Stimulated activated naive B cell treated with anti-CD40 and anti-IgM and Interleukin-4, amounts not matched to agents 10 μg/mL and 1 μg/mL and 100 μg/mL, for 72 hours (primary cell): Measurements from ENCODE around the gene KRTAP19-1.

Experiments used
- ATAC-seq, 2 donors: fragments of 150-1000 bp; cut with Tn5 transposase; replicated peaks; 2 replicates each; pipeline ENCODE4 v1.10.0; 2021; ENCODE audit warnings: moderate library complexity in 1 of 2
- DNase-seq: peaks from one replicate; pipeline ENCODE4 v3.0.0; 2021
- H3K27ac Mint-ChIP-seq: one replicate; pipeline ENCODE4 v1.8.0; 2022; ENCODE audit warnings: mild to moderate bottlenecking, mixed read lengths
- H3K27me3 Mint-ChIP-seq, 2 donors: one replicate each; pipeline ENCODE4 v1.8.0; 2022; ENCODE audit warnings: mixed read lengths in 2 of 2
- H3K36me3 Mint-ChIP-seq, 2 donors: one replicate each; pipeline ENCODE4 v1.8.0; 2022; ENCODE audit warnings: mixed read lengths in 2 of 2, mild to moderate bottlenecking in 1 of 2
- H3K4me1 Mint-ChIP-seq, 2 donors: one replicate each; pipeline ENCODE4 v1.8.0; 2022; ENCODE audit warnings: mixed read lengths in 2 of 2, mild to moderate bottlenecking in 1 of 2
- H3K4me3 Mint-ChIP-seq, 2 donors: one replicate each; pipeline ENCODE4 v1.8.0; 2022; ENCODE audit warnings: mild to moderate bottlenecking in 2 of 2, mixed read lengths in 2 of 2, moderate library complexity in 1 of 2
- H3K9me3 Mint-ChIP-seq, 2 donors: one replicate each; pipeline ENCODE4 v1.8.0; 2022; ENCODE audit warnings: mixed read lengths in 2 of 2, mild to moderate bottlenecking in 1 of 2

KRTAP19-1 gene

GRCh38 chr21:30447056-30447455, 33.1 kb downstream of the KRTAP19-1 start:
- H3K4me1 Mint-ChIP-seq = no peaks in the 10 kb centered on the region
- H3K27me3 Mint-ChIP-seq = no peaks in the 10 kb centered on the region
- no peak overlapping the region for H3K27ac Mint-ChIP-seq
- DNase-seq (no peak), ATAC-seq (no peak)
- H3K4me3 Mint-ChIP-seq = no peak overlapping the region
- peaks cover 2 to 7% of the 10 kb centered on the region in 2 donors for H3K9me3 Mint-ChIP-seq
- H3K36me3 Mint-ChIP-seq = no peaks in the 10 kb centered on the region

- Mint-ChIP-seq H3K36me3 (no peaks in the 10 kb centered on the region), H3K9me3 (peaks cover 5 to 7% of the 10 kb centered on the region in 2 donors), H3K4me1 (no peaks in the 10 kb centered on the region), H3K27ac (no peak overlapping the region), H3K27me3 (no peaks in the 10 kb centered on the region), H3K4me3 (no peak overlapping the region)
- ATAC-seq = no peak
- DNase-seq = no peak
Measured at GRCh38 chr21:30444204-30444603, 36.0 kb downstream of the KRTAP19-1 start.

DNA sequence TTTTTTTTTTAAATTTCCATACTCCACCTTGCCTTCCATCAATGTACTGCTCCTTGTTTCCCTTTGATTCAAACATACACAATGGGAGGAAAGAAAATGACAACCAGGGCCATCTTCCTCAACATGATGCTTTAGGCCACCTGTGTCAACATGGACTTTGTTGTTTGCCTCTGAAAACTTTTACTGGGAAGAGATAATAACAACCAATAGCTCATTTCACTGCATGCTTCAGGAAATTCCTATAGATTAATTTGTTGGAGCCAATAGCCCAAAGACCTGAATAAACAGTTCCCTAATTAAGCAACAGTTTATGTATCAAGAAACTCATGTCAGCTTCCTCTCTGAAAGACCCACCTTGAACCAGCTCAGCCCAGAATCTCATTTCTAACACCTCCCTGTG, 36.9 kb downstream of the KRTAP19-1 start:
- Mint-ChIP-seq H3K27ac (no peak overlapping the region), H3K4me1 (no peaks in the 10 kb centered on the region)

DNA sequence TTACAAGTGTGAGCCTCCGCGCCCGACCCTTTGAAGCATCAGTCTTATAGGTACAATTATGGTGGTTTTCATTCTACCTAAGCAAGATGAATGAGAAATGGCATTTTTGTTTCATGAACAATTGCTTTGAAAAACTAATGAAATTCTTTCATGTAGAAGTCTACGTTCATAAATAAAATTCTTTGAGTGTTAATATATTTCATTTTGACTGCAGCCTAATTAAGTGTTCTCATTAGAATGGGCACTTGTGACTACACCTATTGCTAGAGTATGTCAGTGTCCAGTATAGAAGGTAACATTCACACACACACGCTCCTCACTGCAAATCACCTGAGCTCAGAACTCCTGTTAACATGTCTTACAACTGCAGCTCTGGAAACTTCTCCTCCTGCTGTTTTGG, 40.2 kb downstream of the KRTAP19-1 start, which contains the start of gene KRTAP15-1:
Gene KRTAP15-1, plus strand, starts transcription at position 301 of the 400 bp plus-strand sequence. Its CDS starts 53 bp downstream, at position 354.
- H3K27ac Mint-ChIP-seq = no peak within 1 kb of the TSS
- no peaks in the 10 kb centered on the region for H3K27me3 Mint-ChIP-seq
- ATAC-seq (no peak), DNase-seq (no peak)
- peaks cover 5 to 7% of the 10 kb centered on the region in 2 donors for H3K9me3 Mint-ChIP-seq
- no peak within 1 kb of the TSS for H3K4me3 Mint-ChIP-seq
- H3K4me1 Mint-ChIP-seq = no peaks in the 10 kb centered on the region
- no peaks in the 10 kb centered on the region for H3K36me3 Mint-ChIP-seq

More for the DNA sequence above, 36.9 kb downstream of the KRTAP19-1 start:
- H3K4me3 Mint-ChIP-seq = no peak overlapping the region
- no peaks in the 10 kb centered on the region for H3K27me3 Mint-ChIP-seq
- H3K9me3 Mint-ChIP-seq = peaks cover 5 to 7% of the 10 kb centered on the region in 2 donors
- H3K36me3 Mint-ChIP-seq = no peaks in the 10 kb centered on the region
- ATAC-seq = no peak
- no peak for DNase-seq

DNA sequence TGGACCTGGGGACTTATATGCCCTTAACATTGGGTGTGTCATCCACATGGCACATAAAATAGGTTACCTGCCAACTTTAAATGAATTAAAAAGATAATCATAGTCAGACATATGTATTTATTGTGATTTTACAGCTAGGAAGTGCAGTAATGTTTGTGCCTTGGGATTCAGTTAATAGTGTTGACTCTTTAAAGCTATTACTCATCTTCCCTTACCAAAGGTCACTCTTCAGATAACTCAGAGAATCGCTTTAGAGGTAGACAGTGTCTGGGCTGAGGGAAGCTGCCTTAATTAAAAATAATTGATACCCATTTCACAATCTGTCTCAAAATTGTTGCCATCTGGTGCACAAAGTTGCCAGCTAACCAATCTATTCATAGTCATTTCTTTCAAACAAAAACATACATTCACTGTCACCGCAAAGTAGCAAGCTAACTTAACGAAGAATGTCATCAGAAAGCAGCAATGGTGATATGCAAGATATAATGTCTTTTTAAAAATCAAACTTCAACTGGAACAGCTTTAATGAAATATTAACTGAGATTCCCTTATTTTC, 43.1 kb downstream of the KRTAP19-1 start:
- H3K9me3 Mint-ChIP-seq = peaks cover 0 to 5% of the 10 kb centered on the region in 2 donors
- no peaks in the 10 kb centered on the region for H3K27me3 Mint-ChIP-seq
- no peaks in the 10 kb centered on the region for H3K4me1 Mint-ChIP-seq
- H3K4me3 Mint-ChIP-seq = no peak overlapping the region
- ATAC-seq = no peak
- H3K36me3 Mint-ChIP-seq = no peaks in the 10 kb centered on the region
- no peak for DNase-seq
- H3K27ac Mint-ChIP-seq = no peak overlapping the region

DNA sequence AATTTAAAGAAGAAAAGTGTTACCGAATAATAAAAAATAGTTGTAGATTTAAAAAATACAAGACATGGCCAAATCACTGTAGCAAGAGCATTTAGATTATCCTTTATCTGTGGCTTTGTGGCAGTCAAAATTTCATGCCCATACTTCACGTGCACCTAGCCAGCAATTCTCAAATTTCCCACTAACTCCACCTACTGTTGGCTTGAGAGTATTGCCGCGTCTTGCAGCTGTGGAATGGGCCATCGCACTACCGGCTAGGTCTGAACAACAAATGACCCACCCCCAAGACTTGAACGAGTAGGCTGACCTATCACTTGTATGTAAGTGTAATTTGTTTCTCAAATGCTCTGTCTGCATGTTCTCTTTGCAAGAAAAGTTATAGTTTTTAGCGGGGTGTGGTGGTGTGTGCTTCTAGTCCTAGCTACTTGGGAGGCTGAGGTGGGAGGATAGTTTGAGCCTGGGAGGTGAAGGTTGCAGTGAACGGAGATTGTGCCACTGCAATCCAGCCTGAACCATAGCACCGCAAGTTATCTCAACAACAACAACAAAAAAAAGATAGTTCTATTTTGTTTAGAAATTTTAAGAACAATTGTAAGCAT, 46.0 kb downstream of the KRTAP19-1 start:
- no peaks in the 10 kb centered on the region for H3K27me3 Mint-ChIP-seq
- H3K4me3 Mint-ChIP-seq = no peak overlapping the region
- H3K27ac Mint-ChIP-seq = no peak overlapping the region
- no peaks in the 10 kb centered on the region for H3K36me3 Mint-ChIP-seq
- peak; percentile 63 to 72 for ATAC-seq
- DNase-seq = no peak
- H3K4me1 Mint-ChIP-seq = no peaks in the 10 kb centered on the region
- peaks cover 0 to 1% of the 10 kb centered on the region in 2 donors for H3K9me3 Mint-ChIP-seq

DNA sequence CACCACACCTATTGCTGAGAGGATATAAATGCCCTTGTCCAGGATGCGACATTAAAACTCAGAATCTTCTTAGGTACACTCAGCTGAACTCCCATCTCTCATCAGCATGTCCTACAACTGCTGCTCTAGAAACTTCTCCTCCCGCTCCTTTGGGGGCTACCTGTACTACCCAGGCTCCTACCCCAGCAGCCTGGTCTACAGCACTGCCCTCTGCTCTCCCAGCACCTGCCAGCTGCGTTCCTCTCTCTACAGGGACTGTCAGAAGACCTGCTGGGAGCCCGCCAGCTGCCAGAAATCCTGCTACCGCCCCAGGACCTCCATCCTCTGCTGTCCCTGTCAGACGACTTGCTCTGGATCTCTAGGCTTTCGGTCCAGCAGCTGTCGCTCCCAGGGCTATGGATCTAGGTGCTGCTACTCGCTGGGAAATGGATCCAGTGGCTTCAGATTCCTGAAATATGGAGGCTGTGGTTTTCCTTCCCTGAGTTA, 50.0 kb downstream of the KRTAP19-1 start, which contains the start of gene KRTAP13-4:
Gene KRTAP13-4, plus strand, starts transcription at position 51 of the 486 bp plus-strand sequence. Its CDS starts 56 bp downstream, at position 107.
- Mint-ChIP-seq H3K4me1 (no peaks in the 10 kb centered on the region), H3K27me3 (no peaks in the 10 kb centered on the region), H3K36me3 (no peaks in the 10 kb centered on the region), H3K4me3 (no peak within 1 kb of the TSS), H3K9me3 (peaks cover 0 to 5% of the 10 kb centered on the region in 2 donors), H3K27ac (no peak within 1 kb of the TSS)
- no peak for DNase-seq
- ATAC-seq = no peak
